IPS-11a (cell line): ENCODE data around the gene AGAP6.
"Not testable (repeated sequence)": the region's sequence is repeated elsewhere in the genome, so short reads cannot be mapped to it uniquely, and the experiment has no call there.

ENCODE experiments used
- H3K4me3 ChIP-seq: one replicate; pipeline ENCODE4 v1.5.1; 2013; ENCODE audit warnings: low read depth, low read length, control low read depth

Gene AGAP6

GRCh38 chr10:50024716-50025383 is 36.6 kb downstream of the AGAP6 start:
- H3K4me3 ChIP-seq = not testable (repeated sequence)

GRCh38 chr10:50025627-50026026 is 37.4 kb downstream of the AGAP6 start:
- no peak overlapping the region for H3K4me3 ChIP-seq

GRCh38 chr10:50027195-50027594 is 39.0 kb downstream of the AGAP6 start:
- no peak overlapping the region for H3K4me3 ChIP-seq

GRCh38 chr10:50033481-50033880 is 45.3 kb downstream of the AGAP6 start:
- no peak overlapping the region for H3K4me3 ChIP-seq

- H3K4me3 ChIP-seq = not testable (repeated sequence)
Observed at GRCh38 chr10:50035337-50035736, 47.1 kb downstream of the AGAP6 start.

GRCh38 chr10:50044941-50045664 is 56.9 kb downstream of the AGAP6 start:
- H3K4me3 ChIP-seq = no peak overlapping the region

GRCh38 chr10:50046457-50046856 is 58.3 kb downstream of the AGAP6 start:
- H3K4me3 ChIP-seq = not testable (repeated sequence)

GRCh38 chr10:50047594-50047993 is 59.4 kb downstream of the AGAP6 start:
- H3K4me3 ChIP-seq = not testable (repeated sequence)

GRCh38 chr10:50051995-50052660 is 63.9 kb downstream of the AGAP6 start:
- not testable (repeated sequence) for H3K4me3 ChIP-seq

GRCh38 chr10:50052778-50053376 is 64.7 kb downstream of the AGAP6 start:
- not testable (repeated sequence) for H3K4me3 ChIP-seq

- not testable (repeated sequence) for H3K4me3 ChIP-seq
Observed at GRCh38 chr10:50055494-50056292, 67.5 kb downstream of the AGAP6 start.

- not testable (repeated sequence) for H3K4me3 ChIP-seq
Observed at GRCh38 chr10:50056654-50057053, 68.4 kb downstream of the AGAP6 start.

GRCh38 chr10:50058727-50059126 is 70.5 kb downstream of the AGAP6 start:
- H3K4me3 ChIP-seq = not testable (repeated sequence)

GRCh38 chr10:50059946-50060345 is 71.7 kb downstream of the AGAP6 start:
- not testable (repeated sequence) for H3K4me3 ChIP-seq
